ENCODE measurements around the gene SGCA. TPM values are rescaled to one million over a fixed set of nuclear protein-coding genes. Genes with fewer than 3 reads are reported as not detected.

SGCA gene
- total and polyA plus RNA-seq, 10 of the 15 experiments (the other 5 are each of a cell fraction or from before 2014, with no cell fraction given), result 0.13 to 2.2 (median 0.50) TPM; not detected in 2

DNA sequence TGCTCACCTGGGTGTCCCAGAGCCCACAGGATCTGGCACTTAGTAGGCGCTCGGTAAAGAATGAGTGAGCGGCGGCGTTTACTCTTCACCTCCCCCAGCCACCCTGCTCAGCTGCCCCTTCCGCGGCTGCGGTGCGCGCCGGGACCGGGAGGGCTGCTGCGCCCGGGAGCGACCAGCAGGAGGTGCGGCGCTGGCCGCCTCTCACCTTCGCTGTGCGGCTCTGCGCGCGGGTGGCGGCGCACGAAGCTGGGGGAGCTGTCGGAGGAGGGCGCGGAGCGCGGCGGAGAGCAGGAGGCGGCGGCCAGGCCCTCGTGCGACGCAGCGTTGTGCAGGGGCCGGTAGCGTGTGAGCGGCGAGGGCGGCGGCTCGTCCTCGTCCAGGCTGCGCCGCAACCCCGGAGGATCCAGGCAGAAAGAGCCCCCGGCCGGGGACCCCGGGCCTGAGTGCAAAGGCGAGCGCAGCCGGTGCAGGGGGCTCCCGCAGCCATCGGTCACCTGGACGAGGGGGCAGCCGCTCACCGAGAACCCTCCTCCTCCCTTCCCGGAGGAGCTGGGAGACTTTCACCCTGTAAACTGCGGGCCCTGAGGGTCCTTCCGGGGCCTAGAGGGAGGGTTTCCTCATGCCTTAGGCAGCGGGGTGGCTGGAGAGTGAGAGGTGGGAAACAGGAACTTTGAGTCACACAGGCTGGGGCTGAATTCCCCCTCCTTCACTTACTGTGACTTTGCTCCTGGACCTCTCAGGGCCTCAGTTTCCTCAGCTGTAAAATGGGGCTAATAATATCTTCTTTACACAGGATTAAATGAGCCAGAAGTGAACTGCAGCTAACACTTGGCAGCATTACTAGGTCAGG is 48.4 kb upstream of the SGCA start (continued):
- TF ChIP-seq, protein P1, sequence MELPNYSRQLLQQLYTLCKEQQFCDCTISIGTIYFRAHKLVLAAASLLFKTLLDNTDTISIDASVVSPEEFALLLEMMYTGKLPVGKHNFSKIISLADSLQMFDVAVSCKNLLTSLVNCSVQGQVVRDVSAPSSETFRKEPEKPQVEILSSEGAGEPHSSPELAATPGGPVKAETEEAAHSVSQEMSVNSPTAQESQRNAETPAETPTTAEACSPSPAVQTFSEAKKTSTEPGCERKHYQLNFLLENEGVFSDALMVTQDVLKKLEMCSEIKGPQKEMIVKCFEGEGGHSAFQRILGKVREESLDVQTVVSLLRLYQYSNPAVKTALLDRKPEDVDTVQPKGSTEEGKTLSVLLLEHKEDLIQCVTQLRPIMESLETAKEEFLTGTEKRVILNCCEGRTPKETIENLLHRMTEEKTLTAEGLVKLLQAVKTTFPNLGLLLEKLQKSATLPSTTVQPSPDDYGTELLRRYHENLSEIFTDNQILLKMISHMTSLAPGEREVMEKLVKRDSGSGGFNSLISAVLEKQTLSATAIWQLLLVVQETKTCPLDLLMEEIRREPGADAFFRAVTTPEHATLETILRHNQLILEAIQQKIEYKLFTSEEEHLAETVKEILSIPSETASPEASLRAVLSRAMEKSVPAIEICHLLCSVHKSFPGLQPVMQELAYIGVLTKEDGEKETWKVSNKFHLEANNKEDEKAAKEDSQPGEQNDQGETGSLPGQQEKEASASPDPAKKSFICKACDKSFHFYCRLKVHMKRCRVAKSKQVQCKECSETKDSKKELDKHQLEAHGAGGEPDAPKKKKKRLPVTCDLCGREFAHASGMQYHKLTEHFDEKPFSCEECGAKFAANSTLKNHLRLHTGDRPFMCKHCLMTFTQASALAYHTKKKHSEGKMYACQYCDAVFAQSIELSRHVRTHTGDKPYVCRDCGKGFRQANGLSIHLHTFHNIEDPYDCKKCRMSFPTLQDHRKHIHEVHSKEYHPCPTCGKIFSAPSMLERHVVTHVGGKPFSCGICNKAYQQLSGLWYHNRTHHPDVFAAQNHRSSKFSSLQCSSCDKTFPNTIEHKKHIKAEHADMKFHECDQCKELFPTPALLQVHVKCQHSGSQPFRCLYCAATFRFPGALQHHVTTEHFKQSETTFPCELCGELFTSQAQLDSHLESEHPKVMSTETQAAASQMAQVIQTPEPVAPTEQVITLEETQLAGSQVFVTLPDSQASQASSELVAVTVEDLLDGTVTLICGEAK (IDR thresholded peaks at IDR 0.05; ENCODE audit: borderline replicate concordance), result no peak
- TF ChIP-seq BHLHE40 (IDR thresholded peaks at IDR 0.05; ENCODE audit: borderline replicate concordance in 1 of 2, low read depth in 2 of 2, low read length in 1 of 2) (peak in 1 of 2 experiments; percentile 46; a peak in 1 of 4 replicates), IKZF1 (conservative IDR thresholded peaks at IDR 0.05) (peak; percentile 63), SMARCA5 (IDR thresholded peaks at IDR 0.05) (0 out of 2 replicates have a peak, but pooled peaks have one; percentile 26), POU2F2 (IDR thresholded peaks at IDR 0.05; ENCODE audit: borderline replicate concordance, low read depth, low read length) (no peak), ZSCAN29 (IDR thresholded peaks at IDR 0.05) (no peak), ZNF217 (IDR thresholded peaks at IDR 0.05) (peak; percentile 37; the same call in 1 of the 2 replicates), MEF2B (IDR thresholded peaks at IDR 0.05; ENCODE audit: partially characterized antibody, poor library complexity, severe bottlenecking) (no peak), PAX8 (IDR thresholded peaks at IDR 0.05) (no peak), EP300 (IDR thresholded peaks at IDR 0.05; ENCODE audit: borderline replicate concordance in 1 of 2, control insufficient read depth in 1 of 2, low read depth in 2 of 2, low read length in 2 of 2) (no peak), LARP7 (IDR thresholded peaks at IDR 0.05) (peak; percentile 77; the same call in 1 of the 2 replicates), POLR2AphosphoS2 (IDR thresholded peaks at IDR 0.05; ENCODE audit: low read depth, low read length) (no peak), NRF1 (conservative IDR thresholded peaks at IDR 0.05; ENCODE audit: low read depth, low read length) (no peak), CBX3 (IDR thresholded peaks at IDR 0.05; ENCODE audit: borderline replicate concordance, low read depth) (no peak), EED (IDR thresholded peaks at IDR 0.05; ENCODE audit: low read depth) (no peak), EGR1 (IDR thresholded peaks at IDR 0.05; ENCODE audit: borderline replicate concordance in 1 of 2, low read depth in 2 of 2, low read length in 2 of 2) (no peak), SIX5 (IDR thresholded peaks at IDR 0.05; ENCODE audit: low read depth, low read length, severe bottlenecking) (no peak), SPI1 (IDR thresholded peaks at IDR 0.05; ENCODE audit: borderline replicate concordance, insufficient read depth, low read depth, low read length) (no peak), YY1 (IDR thresholded peaks at IDR 0.05; ENCODE audit: low read depth, low read length) (no peak; the same call in 1 of the 2 replicates), SRF (IDR thresholded peaks at IDR 0.05; ENCODE audit: low read depth in 2 of 2, low read length in 2 of 2) (no peak), CTCF (IDR thresholded peaks at IDR 0.05 in 2 of 3, conservative IDR thresholded peaks at IDR 0.05 in 1 of 3; ENCODE audit: control insufficient read depth in 2 of 3, extremely low read depth in 1 of 3, insufficient read depth in 1 of 3, low read depth in 3 of 3, low read length in 3 of 3) (peak; percentile 49 to 56 (median 51); a peak in 5 of 6 replicates), SIN3A (IDR thresholded peaks at IDR 0.05; ENCODE audit: low read depth, low read length) (no peak), KLF5 (IDR thresholded peaks at IDR 0.05; ENCODE audit: partially characterized antibody) (no peak)

All from GM12878 (cell line).